Renal cortex interstitium (tissue), 11 donors: ENCODE measurements around the gene RREB1. TPM values are rescaled to one million over a fixed set of nuclear protein-coding genes. Genes with fewer than 3 reads are reported as not detected.

ENCODE experiments used
- DNase-seq, 11 donors: peaks; one replicate each; pipeline ENCODE4 v3.0.0-alpha.2; 2013; ENCODE audit warnings: low read depth in 9 of 11, low spot score in 4 of 11; ENCODE audit errors: extremely low read depth in 1 of 11
- polyA plus RNA-seq, 3 donors: library from polyadenylated mRNA; unstranded; fragments of 120-200 nt; gene quantifications; one replicate each; pipeline ENCODE4 v1.2.1, GENCODE V29; 2013; ENCODE audit not compliant: insufficient read length in 3 of 3

The RREB1 gene
- polyA plus RNA-seq, 3 donors, result 22.9 to 29.4 (median 23.0) TPM

- DNase-seq, result no peak
Observed at GRCh38 chr6:7115543-7116231, 7.9 kb downstream of the RREB1 start.

DNA sequence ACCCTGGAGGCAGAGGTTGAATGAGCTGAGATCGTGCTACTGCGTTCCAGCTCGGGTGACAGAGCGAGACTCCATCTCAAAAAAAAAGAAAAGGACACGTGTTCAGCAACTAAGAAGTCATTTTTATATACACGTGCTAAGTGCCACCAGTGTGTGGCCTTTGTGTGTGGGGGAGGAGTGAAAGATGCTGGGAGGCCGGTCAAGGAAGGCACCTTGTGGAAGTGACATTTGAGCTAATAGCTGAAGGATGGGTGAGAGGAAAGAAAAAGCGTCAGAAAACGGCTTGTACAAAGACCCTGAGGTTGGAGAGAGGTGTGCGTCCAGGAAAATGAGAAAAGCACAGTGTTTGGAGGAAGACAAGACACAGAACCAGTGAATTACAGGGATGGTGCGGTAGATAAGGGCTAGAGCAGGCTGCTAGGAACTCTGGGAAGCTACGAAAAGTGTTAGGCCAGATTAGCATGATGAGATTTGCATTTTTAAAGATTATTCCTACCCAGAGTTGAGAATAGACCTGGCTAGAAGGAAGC lies 11.6 kb downstream of the RREB1 start:
- DNase-seq, result no peak

DNA sequence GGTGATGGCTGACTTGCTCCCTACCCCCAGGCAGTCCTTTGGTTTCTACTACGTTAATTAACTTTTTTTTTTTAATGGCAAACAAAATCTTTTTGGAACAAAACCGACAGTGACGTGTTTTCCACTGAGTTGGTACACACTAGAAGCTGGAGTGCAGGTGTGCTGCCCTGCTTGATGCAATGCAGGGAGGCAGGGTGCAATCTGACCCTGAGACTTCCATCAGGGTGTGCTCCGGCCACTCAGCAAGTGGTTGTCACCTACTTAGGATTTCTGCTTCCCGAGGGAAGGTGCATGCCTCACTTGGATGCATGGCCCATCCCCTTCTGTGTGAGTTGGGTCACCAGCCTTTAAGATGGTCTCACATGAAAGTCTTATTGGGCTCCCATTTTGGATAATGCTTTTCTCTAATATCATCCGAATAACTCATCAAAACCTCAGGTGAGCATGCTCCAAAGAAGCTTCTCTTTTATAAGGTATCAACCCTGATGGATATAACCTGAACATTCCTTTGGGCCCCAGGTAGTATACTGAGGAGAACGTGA lies 14.0 kb downstream of the RREB1 start:
- no peak for DNase-seq

DNA sequence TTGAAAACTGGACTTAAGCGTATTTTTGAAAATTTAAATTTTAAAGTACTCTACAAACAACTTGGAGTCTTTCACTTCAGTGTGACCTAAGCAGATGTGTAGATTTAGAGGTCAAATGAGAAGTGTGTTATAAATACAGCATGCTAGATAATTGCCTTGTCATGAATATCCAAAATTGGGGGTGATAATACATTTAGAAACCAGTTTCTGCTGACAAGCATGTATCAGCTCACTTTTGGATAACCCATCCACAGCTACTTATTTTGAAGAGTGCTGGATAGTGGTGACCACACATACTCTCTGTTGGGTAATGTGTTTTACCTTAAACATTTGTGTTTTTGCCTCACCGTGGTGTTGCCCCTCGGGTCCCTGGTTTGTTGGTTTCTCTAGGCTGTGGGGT lies 14.9 kb downstream of the RREB1 start:
- DNase-seq, result no peak

DNA sequence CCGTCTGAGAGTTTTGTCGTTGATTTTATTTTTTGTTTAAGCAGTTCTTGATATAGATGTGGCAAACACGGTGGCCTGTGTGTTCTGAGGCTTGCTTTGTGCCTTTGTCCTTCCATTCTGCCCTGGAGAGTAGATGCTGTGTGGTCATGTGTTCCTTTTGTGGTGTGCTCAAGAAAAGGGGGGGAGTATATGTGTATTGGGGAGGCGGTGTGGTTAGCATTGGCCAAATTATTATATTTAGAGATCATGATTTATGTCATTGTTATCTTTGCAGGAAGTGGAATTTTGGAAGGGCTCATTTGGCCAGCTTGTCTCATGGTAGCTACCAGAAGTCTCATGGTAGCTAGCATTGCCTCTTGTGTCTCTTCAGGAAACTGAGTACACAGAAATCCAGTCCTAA lies 16.4 kb downstream of the RREB1 start:
- no peak for DNase-seq

DNA sequence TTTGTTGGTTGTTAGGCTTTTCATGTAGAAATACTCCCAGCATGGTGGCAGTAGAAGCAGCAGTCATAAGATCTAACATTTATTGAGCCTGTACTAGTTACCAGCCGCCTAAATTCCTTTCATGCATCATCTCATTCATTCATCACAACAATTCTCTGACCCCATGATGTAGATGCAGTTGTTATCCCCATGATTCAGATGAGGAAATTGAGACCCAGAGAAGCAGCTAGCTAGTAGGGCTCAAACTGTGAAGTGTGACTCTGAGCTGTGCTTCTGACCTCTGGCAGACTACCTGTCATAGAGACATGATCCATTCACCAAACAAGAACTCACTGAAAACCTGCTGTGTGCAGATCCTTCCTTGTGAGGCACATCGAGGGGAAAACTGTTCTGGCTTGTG lies 16.9 kb downstream of the RREB1 start:
- no peak for DNase-seq

- no peak for DNase-seq
Observed at GRCh38 chr6:7125290-7125689, 17.5 kb downstream of the RREB1 start.

- no peak for DNase-seq
Observed at GRCh38 chr6:7126754-7127153, 19.0 kb downstream of the RREB1 start.

DNA sequence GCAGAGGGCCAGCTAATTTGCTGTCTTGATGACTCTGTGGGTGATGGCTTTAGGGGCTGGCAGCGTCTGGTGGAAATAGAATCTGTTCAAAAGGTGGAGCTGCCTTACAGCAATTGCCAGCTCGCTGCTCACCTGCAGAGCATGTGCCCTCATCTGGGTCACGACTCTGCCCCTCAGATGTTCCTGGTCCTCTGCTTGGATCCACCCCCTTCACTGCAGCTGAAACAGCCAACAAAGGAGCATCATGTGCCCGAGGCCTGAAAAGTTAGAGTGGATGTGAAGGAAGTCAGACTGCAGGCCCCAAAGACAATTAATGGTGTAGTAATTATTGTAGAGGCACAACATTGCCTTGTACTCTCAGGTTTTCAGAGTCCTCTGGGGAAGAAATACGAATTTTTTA lies 19.9 kb downstream of the RREB1 start:
- DNase-seq, result no peak

DNA sequence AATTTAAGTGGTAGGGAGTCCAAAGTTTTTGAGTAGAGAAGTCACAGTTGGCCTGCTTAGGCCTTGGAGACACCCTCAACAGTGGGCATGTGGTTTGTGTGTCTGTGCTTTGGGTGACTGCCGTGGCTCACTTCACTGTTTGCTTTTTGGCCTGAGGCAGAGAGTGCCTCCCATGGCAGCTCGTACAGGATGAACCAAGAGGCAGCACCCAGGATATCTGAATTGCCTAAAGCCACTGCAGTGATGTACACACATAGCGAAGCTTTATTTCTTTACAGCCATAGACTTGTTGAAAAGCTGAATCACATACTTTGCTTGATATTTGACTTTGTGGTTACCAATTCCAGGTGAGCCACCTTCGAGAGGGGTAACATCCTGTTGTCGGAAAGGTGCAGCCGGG lies 21.6 kb downstream of the RREB1 start:
- no peak for DNase-seq

GRCh38 chr6:7129784-7130569 lies 22.2 kb downstream of the RREB1 start:
- DNase-seq, result no peak

GRCh38 chr6:7131390-7131789 lies 23.6 kb downstream of the RREB1 start:
- no peak for DNase-seq

GRCh38 chr6:7132398-7133035 lies 24.8 kb downstream of the RREB1 start:
- no peak for DNase-seq

- no peak for DNase-seq
Observed at GRCh38 chr6:7134999-7135745, 27.4 kb downstream of the RREB1 start.

GRCh38 chr6:7135755-7136154 lies 28.0 kb downstream of the RREB1 start:
- DNase-seq, result no peak

DNA sequence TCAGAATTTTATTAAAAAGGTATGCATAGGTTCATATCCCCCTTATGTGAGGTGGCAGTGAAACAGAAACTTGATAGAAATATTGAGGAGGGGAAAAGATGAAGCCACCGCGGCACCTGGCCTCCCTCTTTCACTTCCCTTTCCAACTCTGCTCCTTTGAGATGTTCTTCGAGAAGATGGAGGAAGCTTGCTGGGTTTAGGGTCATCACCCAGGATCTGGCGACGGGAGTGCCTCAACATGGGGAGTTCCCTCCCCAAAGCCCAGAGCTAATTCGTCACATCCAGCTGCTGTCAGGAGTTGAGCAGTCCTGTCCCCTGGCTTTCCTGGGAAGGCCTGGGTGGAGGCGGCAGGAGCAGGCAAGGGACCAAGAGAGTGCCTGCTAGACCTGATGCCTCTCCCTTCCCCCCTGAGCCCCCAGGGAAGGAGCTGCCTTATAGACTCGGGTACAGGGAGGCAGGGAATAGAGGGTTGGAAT lies 29.1 kb downstream of the RREB1 start:
- no peak for DNase-seq

- no peak for DNase-seq
Observed at GRCh38 chr6:7137335-7138045, 29.7 kb downstream of the RREB1 start.

DNA sequence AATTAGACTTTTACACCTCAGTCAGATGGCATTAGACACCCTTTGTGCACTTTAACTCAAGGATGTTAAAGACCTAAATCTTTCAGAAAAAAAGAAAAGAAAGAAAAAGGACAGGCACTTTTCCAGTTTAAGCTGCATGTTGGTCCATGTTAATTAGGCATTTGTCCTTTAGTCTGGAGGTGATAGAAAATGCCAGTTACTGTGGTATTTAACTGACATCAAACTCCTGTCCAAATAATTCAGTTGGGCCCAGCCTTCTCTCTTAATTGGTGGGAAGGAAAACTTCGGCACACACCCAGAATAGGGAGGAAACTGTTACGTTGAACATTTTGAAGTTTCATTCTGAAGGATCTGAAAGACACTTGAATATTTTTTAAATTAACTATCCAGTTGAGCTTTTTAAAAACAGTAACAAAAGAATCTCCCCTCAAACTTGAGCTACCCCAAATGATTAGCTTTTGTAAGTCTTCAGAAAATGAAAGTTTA lies 30.3 kb downstream of the RREB1 start:
- no peak for DNase-seq
